Bronchial epithelial cell (primary cell): ENCODE results near the gene PGM2. TPM values are rescaled to one million over a fixed set of nuclear protein-coding genes. Genes with fewer than 3 reads are reported as not detected.

ENCODE experiments used
- DNase-seq: peaks from one replicate; pipeline ENCODE4 v3.0.0-alpha.2; 2010; ENCODE audit warnings: low read depth
- FAIRE-seq: peaks from 2 replicates; lab custom pipeline; 2011; peaks lifted over from hg19 to GRCh38; lab: Jason Lieb, UNC
- H3K27me3 ChIP-seq: 2 replicates; pipeline ENCODE4 v1.5.1; 2011; ENCODE audit warnings: low read length; ENCODE audit not compliant: control insufficient read depth, insufficient read depth
- H3K36me3 ChIP-seq: 2 replicates; pipeline ENCODE4 v1.5.1; 2011; ENCODE audit warnings: low read length; ENCODE audit not compliant: control insufficient read depth, insufficient read depth
- H3K4me3 ChIP-seq: 2 replicates; pipeline ENCODE4 v1.5.1; 2011; ENCODE audit warnings: mild to moderate bottlenecking, low read depth, low read length, control low read depth
- total RNA-seq: library from RNA; depleted of rRNA; stranded (reverse); fragments of >200 nt; gene quantifications from 2 replicates; pipeline ENCODE4 v1.2.1, GENCODE V29; 2014
- TF ChIP-seq, protein P1 (sequence below): IDR thresholded peaks from 2 replicates; pipeline ENCODE4 v1.5.1; 2011; ENCODE audit warnings: mild to moderate bottlenecking, moderate library complexity, low read length, control low read depth, inconsistent platforms; ENCODE audit not compliant: insufficient read depth, severe bottlenecking

The PGM2 gene
- total RNA-seq, 1 donor from 2014 or later, result 59.2 TPM

DNA sequence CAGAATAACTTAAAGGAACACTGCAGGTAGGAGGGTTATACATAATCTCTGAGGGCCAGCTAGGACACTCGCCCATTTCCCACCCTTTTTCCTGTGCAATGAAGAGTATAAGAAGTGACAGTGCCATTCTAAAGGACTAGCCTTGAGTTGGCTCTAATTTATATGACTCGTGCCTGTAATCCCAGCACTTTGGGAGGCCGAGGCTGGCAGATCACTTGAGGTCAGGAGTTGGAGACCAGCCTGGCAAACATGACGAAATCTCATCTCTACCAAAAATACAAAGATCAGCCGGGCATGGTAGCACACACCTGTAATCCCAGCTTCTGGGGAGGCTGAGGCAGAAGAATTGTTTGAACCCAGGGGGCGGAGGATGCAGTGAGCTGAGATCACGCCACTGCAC, 68.8 kb downstream of the PGM2 start:
- no peak overlapping the region for H3K4me3 ChIP-seq
- no peak for FAIRE-seq
- H3K36me3 ChIP-seq, result no peaks in the 10 kb centered on the region
- TF ChIP-seq, protein P1, sequence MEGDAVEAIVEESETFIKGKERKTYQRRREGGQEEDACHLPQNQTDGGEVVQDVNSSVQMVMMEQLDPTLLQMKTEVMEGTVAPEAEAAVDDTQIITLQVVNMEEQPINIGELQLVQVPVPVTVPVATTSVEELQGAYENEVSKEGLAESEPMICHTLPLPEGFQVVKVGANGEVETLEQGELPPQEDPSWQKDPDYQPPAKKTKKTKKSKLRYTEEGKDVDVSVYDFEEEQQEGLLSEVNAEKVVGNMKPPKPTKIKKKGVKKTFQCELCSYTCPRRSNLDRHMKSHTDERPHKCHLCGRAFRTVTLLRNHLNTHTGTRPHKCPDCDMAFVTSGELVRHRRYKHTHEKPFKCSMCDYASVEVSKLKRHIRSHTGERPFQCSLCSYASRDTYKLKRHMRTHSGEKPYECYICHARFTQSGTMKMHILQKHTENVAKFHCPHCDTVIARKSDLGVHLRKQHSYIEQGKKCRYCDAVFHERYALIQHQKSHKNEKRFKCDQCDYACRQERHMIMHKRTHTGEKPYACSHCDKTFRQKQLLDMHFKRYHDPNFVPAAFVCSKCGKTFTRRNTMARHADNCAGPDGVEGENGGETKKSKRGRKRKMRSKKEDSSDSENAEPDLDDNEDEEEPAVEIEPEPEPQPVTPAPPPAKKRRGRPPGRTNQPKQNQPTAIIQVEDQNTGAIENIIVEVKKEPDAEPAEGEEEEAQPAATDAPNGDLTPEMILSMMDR, result no peak
- H3K27me3 ChIP-seq, result peaks cover 14% of the 10 kb centered on the region
- DNase-seq, result no peak

DNA sequence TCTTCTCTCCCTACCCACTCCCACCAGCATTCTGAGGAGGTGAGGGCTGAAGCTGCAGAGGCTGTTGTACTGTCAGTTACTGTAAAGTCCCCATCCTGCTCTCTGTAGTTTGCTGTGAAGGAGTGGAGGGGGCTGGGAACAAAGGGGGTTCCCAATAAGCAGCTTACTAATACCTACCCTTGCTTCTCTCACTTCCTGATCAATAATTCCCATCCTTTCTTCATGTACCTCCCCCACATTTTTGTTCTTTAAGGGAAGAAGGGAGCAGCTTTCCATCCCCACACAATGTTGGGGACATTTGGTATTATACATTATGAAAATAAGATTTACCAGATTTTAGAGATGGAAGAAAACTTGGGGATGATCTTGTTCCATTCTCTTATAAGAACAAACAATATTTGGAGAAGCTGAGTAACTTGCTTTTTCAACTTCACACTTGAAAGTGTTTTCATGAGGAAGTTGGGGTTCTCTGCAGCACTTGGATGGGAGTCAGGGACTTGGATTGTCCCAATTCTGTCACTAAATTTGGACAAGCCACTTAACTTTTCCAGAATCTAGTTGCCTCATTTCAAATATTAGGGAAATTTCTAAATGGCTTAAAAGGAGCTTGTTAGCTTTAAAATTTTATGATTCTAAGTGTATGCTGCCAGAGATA, 69.8 kb downstream of the PGM2 start:
- TF ChIP-seq, protein P1, result no peak
- Histone ChIP-seq H3K27me3 (peaks cover 11% of the 10 kb centered on the region), H3K4me3 (no peak overlapping the region), H3K36me3 (no peaks in the 10 kb centered on the region)
- DNase-seq, result no peak
- FAIRE-seq, result no peak

DNA sequence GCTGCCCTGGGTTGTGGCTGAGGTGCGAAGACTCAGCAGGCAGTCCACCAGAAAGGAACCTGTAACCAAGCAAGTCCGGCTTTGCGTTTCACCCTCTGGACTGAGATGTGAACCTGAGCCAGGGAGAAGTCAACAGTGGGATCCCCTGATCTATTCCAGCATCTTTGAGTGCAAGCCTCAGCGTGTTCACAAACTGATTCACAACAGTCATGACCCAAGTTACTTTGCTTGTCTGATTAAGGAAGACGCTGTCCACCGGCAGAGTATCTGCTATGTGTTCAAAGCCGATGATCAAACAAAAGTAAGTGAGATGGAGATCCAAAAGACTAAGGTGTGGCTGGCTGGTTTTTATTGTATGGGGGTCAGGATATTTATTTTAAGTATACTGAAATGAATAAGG, 75.7 kb downstream of the PGM2 start:
- TF ChIP-seq, protein P1, result no peak
- Histone ChIP-seq H3K36me3 (no peaks in the 10 kb centered on the region), H3K27me3 (peaks cover 3% of the 10 kb centered on the region), H3K4me3 (no peak overlapping the region)
- FAIRE-seq (no peak), DNase-seq (peak; percentile 53)

DNA sequence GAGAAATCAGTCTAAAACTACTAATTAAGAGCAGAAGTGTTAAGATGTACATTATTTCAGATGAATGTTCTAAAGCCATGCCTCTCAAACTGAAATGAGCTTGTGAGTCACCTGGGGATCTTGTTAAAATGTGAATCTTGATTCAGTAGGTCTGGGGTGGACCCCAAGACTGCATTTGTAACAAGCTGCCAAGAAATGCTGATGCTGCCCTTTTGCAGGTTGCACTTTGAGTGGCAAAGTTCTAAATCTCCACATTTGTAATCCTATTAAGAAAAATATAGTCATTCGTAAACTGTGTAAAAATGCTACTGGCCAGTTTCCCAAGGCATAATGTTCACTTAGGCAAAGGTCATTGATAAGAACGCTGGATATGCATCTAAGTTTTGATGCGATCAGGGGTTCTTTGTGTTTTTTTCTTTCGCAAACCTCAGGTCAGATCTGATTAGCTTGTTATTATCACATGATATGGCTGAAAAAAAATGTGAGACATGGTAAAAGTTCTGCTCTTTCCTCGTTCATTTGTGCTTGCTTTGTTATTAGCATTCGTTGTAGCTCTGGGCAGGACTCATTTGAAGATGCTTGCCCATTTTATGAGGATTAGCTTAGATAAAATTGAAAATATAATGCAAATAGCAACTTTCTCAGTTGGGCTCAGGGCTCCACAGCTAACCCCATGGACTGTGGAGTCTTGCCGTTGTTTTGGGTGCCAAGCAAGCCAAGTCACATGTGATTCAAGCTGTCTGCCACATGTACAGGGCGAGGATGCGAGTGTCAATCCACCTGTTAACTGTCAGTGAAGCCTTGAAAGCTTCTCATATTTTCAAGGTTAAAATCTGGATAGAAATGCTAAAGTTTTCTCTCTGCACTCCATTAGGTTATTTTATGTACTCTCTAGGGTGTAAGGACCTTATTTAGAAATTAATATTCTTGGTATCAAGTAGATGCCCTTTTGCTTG, 76.5 kb downstream of the PGM2 start:
- Histone ChIP-seq H3K36me3 (no peaks in the 10 kb centered on the region), H3K4me3 (no peak overlapping the region), H3K27me3 (peaks cover 3% of the 10 kb centered on the region)
- DNase-seq (no peak), FAIRE-seq (no peak)
- TF ChIP-seq, protein P1, result no peak

DNA sequence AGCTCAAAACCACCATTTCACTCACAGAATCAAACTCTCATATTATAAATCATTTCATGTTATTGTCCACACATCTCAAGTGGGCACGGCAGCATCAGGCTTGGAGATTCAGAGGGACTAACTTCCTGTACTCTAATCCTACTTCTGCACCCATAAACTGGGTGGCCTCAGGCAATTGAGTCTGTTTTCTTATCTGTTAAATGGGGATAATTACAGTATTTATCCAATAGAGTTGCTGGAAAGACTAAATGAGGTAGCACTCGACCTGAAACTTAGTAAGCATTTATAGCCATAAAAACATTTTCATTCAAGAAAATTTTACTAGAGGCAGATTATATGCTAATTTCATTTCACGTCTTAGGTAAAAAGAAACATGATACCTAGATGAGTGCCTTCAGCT, 77.4 kb downstream of the PGM2 start:
- TF ChIP-seq, protein P1, result no peak
- FAIRE-seq (no peak), DNase-seq (no peak)

More for the DNA sequence above, 77.4 kb downstream of the PGM2 start:
- Histone ChIP-seq H3K4me3 (no peak overlapping the region), H3K36me3 (no peaks in the 10 kb centered on the region), H3K27me3 (no peaks in the 10 kb centered on the region)
